Stomach (tissue), 4 donors: ENCODE measurements around the gene PRR5.

Source experiments
- CTCF ChIP-seq, 7 experiments: fragments of 450-650 bp in 4 of 7; fragments of 200-600 bp in 3 of 7; sonication (generic) in 3 of 7; IDR thresholded peaks; one replicate each; pipeline ENCODE4 v1.5.1; 2016 to 2019; ENCODE audit warnings: antibody characterized with exemption in 7 of 7, control low read depth in 2 of 7, mild to moderate bottlenecking in 1 of 7
- EP300 ChIP-seq: sonication (generic); formaldehyde crosslinking; IDR thresholded peaks from one replicate; pipeline ENCODE4 v1.6.1; 2017; ENCODE audit warnings: antibody characterized with exemption
- POLR2A ChIP-seq, 4 donors: fragments of 450-650 bp; IDR thresholded peaks; one replicate each; pipeline ENCODE4 v1.6.1; 2016; ENCODE audit warnings: antibody characterized with exemption in 4 of 4, control low read depth in 2 of 4, mild to moderate bottlenecking in 1 of 4, moderate library complexity in 1 of 4

DNA sequence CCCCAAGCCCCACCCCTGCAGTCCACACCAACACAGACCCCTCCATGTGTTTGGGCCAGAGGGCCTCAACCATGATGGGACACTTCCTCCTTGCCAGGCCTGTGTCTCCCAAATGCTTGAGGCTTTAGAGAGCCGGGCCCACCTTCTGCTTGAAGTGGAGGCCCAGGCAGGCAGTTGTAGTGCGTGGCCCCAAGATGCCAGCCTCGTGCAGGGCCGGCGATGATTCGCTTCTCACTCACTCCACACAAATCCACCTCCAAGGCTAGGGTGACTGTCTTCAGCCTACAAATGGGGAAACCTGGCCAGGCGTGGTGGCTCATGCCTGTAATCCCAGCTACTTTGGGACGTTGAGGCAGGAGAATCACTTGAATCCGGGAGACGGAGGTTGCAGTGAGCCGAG, 5.7 kb downstream of the PRR5 start:
- no peak for TF ChIP-seq EP300
- TF ChIP-seq CTCF (IDR thresholded peaks at IDR 0.05): no peak
- no peak for TF ChIP-seq POLR2A (IDR thresholded peaks at IDR 0.05)
